ENCODE data around the gene ZNF775.

DNA sequence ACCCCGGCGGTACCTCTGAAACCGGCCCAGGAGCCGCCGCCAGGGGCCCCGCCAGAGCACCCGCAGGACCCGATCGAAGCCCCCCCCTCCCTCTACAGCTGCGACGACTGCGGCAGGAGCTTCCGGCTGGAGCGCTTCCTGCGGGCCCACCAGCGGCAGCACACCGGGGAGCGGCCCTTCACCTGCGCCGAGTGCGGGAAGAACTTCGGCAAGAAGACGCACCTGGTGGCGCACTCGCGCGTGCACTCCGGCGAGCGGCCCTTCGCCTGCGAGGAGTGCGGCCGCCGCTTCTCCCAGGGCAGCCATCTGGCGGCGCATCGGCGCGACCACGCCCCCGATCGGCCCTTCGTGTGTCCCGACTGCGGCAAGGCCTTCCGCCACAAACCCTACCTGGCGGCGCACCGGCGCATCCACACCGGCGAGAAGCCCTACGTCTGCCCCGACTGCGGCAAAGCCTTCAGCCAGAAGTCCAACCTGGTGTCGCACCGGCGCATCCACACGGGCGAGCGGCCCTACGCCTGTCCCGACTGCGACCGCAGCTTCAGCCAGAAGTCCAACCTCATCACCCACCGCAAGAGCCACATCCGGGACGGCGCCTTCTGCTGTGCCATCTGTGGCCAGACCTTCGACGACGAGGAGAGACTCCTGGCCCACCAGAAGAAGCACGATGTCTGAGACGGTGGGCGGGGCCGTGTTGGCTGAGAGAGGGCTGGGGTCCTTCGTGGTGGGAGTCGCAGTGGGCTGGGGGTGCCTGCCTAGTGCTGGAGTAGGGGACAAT is 6.7 kb upstream of the ZNF775 start:
- TF ChIP-seq, protein P1, sequence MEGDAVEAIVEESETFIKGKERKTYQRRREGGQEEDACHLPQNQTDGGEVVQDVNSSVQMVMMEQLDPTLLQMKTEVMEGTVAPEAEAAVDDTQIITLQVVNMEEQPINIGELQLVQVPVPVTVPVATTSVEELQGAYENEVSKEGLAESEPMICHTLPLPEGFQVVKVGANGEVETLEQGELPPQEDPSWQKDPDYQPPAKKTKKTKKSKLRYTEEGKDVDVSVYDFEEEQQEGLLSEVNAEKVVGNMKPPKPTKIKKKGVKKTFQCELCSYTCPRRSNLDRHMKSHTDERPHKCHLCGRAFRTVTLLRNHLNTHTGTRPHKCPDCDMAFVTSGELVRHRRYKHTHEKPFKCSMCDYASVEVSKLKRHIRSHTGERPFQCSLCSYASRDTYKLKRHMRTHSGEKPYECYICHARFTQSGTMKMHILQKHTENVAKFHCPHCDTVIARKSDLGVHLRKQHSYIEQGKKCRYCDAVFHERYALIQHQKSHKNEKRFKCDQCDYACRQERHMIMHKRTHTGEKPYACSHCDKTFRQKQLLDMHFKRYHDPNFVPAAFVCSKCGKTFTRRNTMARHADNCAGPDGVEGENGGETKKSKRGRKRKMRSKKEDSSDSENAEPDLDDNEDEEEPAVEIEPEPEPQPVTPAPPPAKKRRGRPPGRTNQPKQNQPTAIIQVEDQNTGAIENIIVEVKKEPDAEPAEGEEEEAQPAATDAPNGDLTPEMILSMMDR (IDR thresholded peaks at IDR 0.05; ENCODE audit: low read depth, low read length, poor library complexity, severe bottlenecking): no peak
- TF ChIP-seq EZH2phosphoT487 (IDR thresholded peaks at IDR 0.05; ENCODE audit: borderline replicate concordance, low read length): no peak

Measured in DOHH2 (cell line).